B cell (primary cell): ENCODE results near the gene PRAC2. TPM values are rescaled to one million over a fixed set of nuclear protein-coding genes. Genes with fewer than 3 reads are reported as not detected.

ENCODE experiments used
- ATAC-seq: fragments of 200-7000 bp; cut with Tn5 transposase; one replicate; pipeline ENCODE4 v1.10.0; 2021; ENCODE audit warnings: low read depth, mild to moderate bottlenecking, moderate number of reproducible peaks, moderate library complexity
- CTCF ChIA-PET: fragments of 350-600 bp; sonication (Branson Sonifier 250); formaldehyde crosslinking; loops from one replicate; lab custom pipeline; 2021; ENCODE audit warnings: antibody characterized with exemption, inconsistent platforms; lab: Charles Lee
- POLR2A ChIA-PET: fragments of 350-600 bp; sonication (Branson Sonifier 250); formaldehyde crosslinking; loops from one replicate; lab custom pipeline; 2021; ENCODE audit warnings: antibody characterized with exemption; lab: Charles Lee
- DNase-seq: peaks from one replicate; pipeline ENCODE4 v3.0.0; 2013
- H2AFZ ChIP-seq: 2 replicates; pipeline ENCODE4 v1.6.1; 2012; ENCODE audit warnings: mild to moderate bottlenecking, low read depth, low read length; ENCODE audit not compliant: insufficient read depth, poor library complexity, severe bottlenecking
- H3K27ac ChIP-seq, 2 donors: 1 replicate in 1 of 2; 2 replicates in 1 of 2; pipeline ENCODE4 v1.5.1; 2012 to 2013; ENCODE audit warnings: low read length in 2 of 2, mild to moderate bottlenecking in 2 of 2, moderate library complexity in 1 of 2
- H3K27me3 ChIP-seq, 4 experiments: fragments of 200-600 bp in 1 of 4; sonication (generic) in 1 of 4; replicated peaks in 1 of 4; 1 replicate in 2 of 4; 2 replicates in 2 of 4; pipeline versions ENCODE4 v1.6.1 to v1.7.0; 2013 to 2016; ENCODE audit warnings: low read length in 3 of 4, mild to moderate bottlenecking in 2 of 4, mixed read lengths in 1 of 4, moderate library complexity in 1 of 4; ENCODE audit not compliant: insufficient read depth in 4 of 4, control insufficient read depth in 3 of 4; ENCODE audit errors: control extremely low read depth in 1 of 4
- H3K36me3 ChIP-seq, 2 experiments: replicated peaks in 1 of 2; 1 replicate in 1 of 2; 2 replicates in 1 of 2; pipeline versions ENCODE4 v1.6.1 to v1.7.1; 2013; ENCODE audit warnings: low read length in 1 of 2; ENCODE audit not compliant: insufficient read depth in 2 of 2, control insufficient read depth in 1 of 2; ENCODE audit errors: control extremely low read depth in 1 of 2, extremely low read depth in 1 of 2
- H3K4me1 ChIP-seq, 2 donors: fragments of 200-600 bp in 1 of 2; sonication (generic) in 1 of 2; 1 replicate in 1 of 2; 2 replicates in 1 of 2; pipeline versions ENCODE4 v1.5.1 to v1.6.1; 2013 to 2017; ENCODE audit warnings: low read length in 2 of 2; ENCODE audit not compliant: control insufficient read depth in 2 of 2, insufficient read depth in 2 of 2
- H3K4me2 ChIP-seq: replicated peaks from 2 replicates; pipeline ENCODE3; 2012; ENCODE audit warnings: mild to moderate bottlenecking, low read depth, low read length; ENCODE audit not compliant: poor library complexity, severe bottlenecking
- H3K4me3 ChIP-seq, 5 experiments: fragments of 200-600 bp in 1 of 5; sonication (generic) in 1 of 5; 1 replicate in 3 of 5; 2 replicates in 2 of 5; pipeline versions ENCODE4 v1.5.1 to v1.7.0; 2011 to 2016; ENCODE audit warnings: low read length in 4 of 5, mild to moderate bottlenecking in 4 of 5, low read depth in 2 of 5, control low read depth in 1 of 5, moderate library complexity in 1 of 5; ENCODE audit not compliant: insufficient read depth in 1 of 5; ENCODE audit errors: control extremely low read depth in 1 of 5, extremely low read depth in 1 of 5
- H3K79me2 ChIP-seq: fragments of 200-600 bp; sonication (generic); one replicate; pipeline ENCODE4 v1.6.0; 2016; ENCODE audit warnings: low read length; ENCODE audit not compliant: control insufficient read depth, insufficient read depth
- H3K9ac ChIP-seq: fragments of 200-600 bp; sonication (generic); 2 replicates; pipeline ENCODE4 v1.6.1; 2017; ENCODE audit warnings: mild to moderate bottlenecking, low read length, moderate library complexity
- H3K9me3 ChIP-seq, 3 donors: one replicate each; pipeline versions ENCODE4 v1.6.1 to v1.7.1; 2013; ENCODE audit warnings: low read length in 2 of 3; ENCODE audit not compliant: control insufficient read depth in 2 of 3, insufficient read depth in 1 of 3; ENCODE audit errors: control extremely low read depth in 1 of 3
- H4K20me1 ChIP-seq: 2 replicates; pipeline ENCODE4 v1.6.0; 2012; ENCODE audit warnings: mild to moderate bottlenecking, low read length; ENCODE audit not compliant: insufficient read depth, control insufficient read depth, poor library complexity, severe bottlenecking
- H3K27ac Mint-ChIP-seq: one replicate; pipeline ENCODE4 v1.8.0; 2021; ENCODE audit warnings: mixed read lengths
- H3K27me3 Mint-ChIP-seq: one replicate; pipeline ENCODE4 v1.8.0; 2021; ENCODE audit warnings: mixed read lengths
- H3K4me1 Mint-ChIP-seq: one replicate; pipeline ENCODE4 v1.8.0; 2021; ENCODE audit warnings: mixed read lengths
- H3K4me3 Mint-ChIP-seq: one replicate; pipeline ENCODE4 v1.8.0; 2021; ENCODE audit warnings: mixed read lengths
- H3K9me3 Mint-ChIP-seq: one replicate; pipeline ENCODE4 v1.8.0; 2022; ENCODE audit warnings: mixed read lengths; ENCODE audit not compliant: insufficient read depth
- EZH2 ChIP-seq: IDR thresholded peaks from 2 replicates; pipeline ENCODE4 v1.6.1; 2012; ENCODE audit warnings: borderline replicate concordance, low read depth, mild to moderate bottlenecking, moderate library complexity, low read length; ENCODE audit not compliant: insufficient read depth, poor library complexity, severe bottlenecking
- WGBS: methylation state at CpG from one replicate; pipeline ENCODE4 v1.1.5; 2013; ENCODE audit warnings: missing lambda C conversion rate; ENCODE audit not compliant: insufficient coverage; 5-methylcytosine and 5-hydroxymethylcytosine counted together
- intact Hi-C: fragments of 100-400 bp; cut with micrococcal nuclease; formaldehyde crosslinking; loops from one replicate; pipeline ENCODE4 v1.10.0; 2022
- polyA plus RNA-seq: library from polyadenylated mRNA; depleted of rRNA; stranded (reverse); fragments of >200 nt; gene quantifications from 2 replicates; pipeline ENCODE4 v1.2.3, GENCODE V29; 2012
- total RNA-seq, 2 donors: library from RNA; stranded (reverse); fragments of 120-200 nt in 1 of 2; gene quantifications; 1 replicate in 1 of 2; 2 replicates in 1 of 2; pipeline versions ENCODE4 v1.2.3 to v1.2.4, GENCODE V29; 2013 to 2022
- TF ChIP-seq, protein P1 (sequence below): fragments of 200-600 bp; IDR thresholded peaks from one replicate; pipeline ENCODE4 v1.8.0; 2022; ENCODE audit warnings: antibody characterized with exemption, mild to moderate bottlenecking

The PRAC2 gene
- total and polyA plus RNA-seq, 2 donors (not counting 1 experiment from before 2014, with no cell fraction given), result not detected

DNA sequence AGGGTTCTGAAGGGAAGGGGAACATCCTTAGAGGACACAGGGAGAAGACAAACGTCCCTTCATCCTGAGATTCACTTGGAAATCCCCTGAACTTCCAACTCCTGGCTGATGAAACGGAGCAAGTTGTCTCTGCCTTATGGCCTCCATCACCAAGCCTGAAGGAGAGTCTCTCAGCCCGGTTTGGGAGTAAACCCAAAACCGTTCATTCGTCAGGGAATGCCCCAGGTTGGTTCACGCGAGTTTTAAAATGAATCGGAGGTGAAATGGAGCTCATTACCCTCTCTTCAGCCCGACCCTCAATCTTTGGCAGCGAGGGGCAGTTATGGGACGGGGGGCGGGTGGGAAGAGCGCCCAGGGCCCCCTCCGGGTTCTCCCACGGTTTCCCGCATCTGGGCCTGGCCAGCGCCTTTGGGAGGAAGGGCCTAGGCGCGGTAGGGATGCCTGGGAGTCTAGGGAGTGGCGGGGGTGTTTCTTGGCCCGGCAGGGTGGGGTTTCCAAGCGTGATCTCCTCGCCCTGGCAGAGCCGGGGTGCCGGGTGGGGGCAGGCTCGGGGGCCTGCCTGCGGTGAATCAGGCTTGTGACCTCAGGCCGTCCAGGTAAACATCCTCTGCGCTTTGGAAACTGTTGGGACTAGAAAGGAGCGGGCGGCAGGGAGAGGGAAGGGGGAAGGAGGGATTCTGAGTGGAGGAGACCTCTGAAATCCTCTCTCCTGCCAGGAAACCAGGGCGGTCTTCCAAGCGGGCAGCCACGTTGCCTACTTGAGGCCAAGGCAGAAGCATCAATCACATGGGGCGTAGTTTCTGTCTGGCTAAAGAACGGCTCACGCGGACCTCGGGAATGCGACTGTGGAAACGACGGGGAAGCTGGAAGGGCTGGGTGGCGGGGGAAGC, 29.7 kb downstream of the PRAC2 start:
- CTCF ChIA-PET, result interaction anchor here (1.1 to 2.4 kb wide), 5 partner anchors 27 to 137 kb away, joined by 3 to 9 read pairs (median 5); no protein-coding TSS in a partner anchor

More for the DNA sequence above, 29.7 kb downstream of the PRAC2 start:
- Histone ChIP-seq H3K27ac (no peak overlapping the region), H4K20me1 (no peaks in the 10 kb centered on the region), H3K27me3 (peaks cover 0 to 97% (median 81%) of the 10 kb centered on the region in 4 experiments), H3K9me3 (peaks cover 0 to 47% (median 6%) of the 10 kb centered on the region in 3 donors), H3K36me3 (no peaks in the 10 kb centered on the region), H3K9ac (no peak overlapping the region), H3K4me1 (peaks cover 15 to 53% of the 10 kb centered on the region in 2 donors), H2AFZ (no peak overlapping the region), H3K79me2 (no peaks in the 10 kb centered on the region), H3K4me2 (no peak overlapping the region), H3K4me3 (no peak overlapping the region)
- H3K4me3 Mint-ChIP-seq, result no peak overlapping the region
- ATAC-seq, result no peak
- WGBS, result 12% methylated on average over 39 of the region's 43 CpGs
- POLR2A ChIA-PET, result no interaction called here
- DNase-seq, result peak; percentile 25
- intact Hi-C loops, result no loop called here
- no peak overlapping the region for H3K27ac Mint-ChIP-seq
- H3K4me1 Mint-ChIP-seq, result peaks cover 21% of the 10 kb centered on the region
- TF ChIP-seq, protein P1, sequence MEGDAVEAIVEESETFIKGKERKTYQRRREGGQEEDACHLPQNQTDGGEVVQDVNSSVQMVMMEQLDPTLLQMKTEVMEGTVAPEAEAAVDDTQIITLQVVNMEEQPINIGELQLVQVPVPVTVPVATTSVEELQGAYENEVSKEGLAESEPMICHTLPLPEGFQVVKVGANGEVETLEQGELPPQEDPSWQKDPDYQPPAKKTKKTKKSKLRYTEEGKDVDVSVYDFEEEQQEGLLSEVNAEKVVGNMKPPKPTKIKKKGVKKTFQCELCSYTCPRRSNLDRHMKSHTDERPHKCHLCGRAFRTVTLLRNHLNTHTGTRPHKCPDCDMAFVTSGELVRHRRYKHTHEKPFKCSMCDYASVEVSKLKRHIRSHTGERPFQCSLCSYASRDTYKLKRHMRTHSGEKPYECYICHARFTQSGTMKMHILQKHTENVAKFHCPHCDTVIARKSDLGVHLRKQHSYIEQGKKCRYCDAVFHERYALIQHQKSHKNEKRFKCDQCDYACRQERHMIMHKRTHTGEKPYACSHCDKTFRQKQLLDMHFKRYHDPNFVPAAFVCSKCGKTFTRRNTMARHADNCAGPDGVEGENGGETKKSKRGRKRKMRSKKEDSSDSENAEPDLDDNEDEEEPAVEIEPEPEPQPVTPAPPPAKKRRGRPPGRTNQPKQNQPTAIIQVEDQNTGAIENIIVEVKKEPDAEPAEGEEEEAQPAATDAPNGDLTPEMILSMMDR, result no peak
- TF ChIP-seq EZH2, result no peak
- peaks cover 78% of the 10 kb centered on the region for H3K27me3 Mint-ChIP-seq
- no peaks in the 10 kb centered on the region for H3K9me3 Mint-ChIP-seq
